Adrenal gland (tissue), 12 donors: Measurements from ENCODE around the gene EHD4. TPM values are rescaled to one million over a fixed set of nuclear protein-coding genes. Genes with fewer than 3 reads are reported as not detected.

Experiments used
- DNase-seq, 7 donors: peaks; one replicate each; pipeline ENCODE4 v3.0.0-alpha.2; 2019 to 2020
- H3K27ac ChIP-seq, 5 donors: fragments of 200-600 bp; sonication (generic) in 4 of 5; 1 replicate in 3 of 5; 2 replicates in 2 of 5; pipeline versions ENCODE4 v1.5.1 to v1.8.0; 2016 to 2020; ENCODE audit warnings: mild to moderate bottlenecking in 1 of 5
- H3K27me3 ChIP-seq: fragments of 200-600 bp; 2 replicates; pipeline ENCODE4 v1.8.0; 2021
- H3K36me3 ChIP-seq, 2 donors: fragments of 200-600 bp; replicated peaks in 1 of 2; 1 replicate in 1 of 2; 2 replicates in 1 of 2; pipeline versions ENCODE4 v1.5.1 to v1.8.0; 2018 to 2022
- H3K4me1 ChIP-seq, 2 donors: fragments of 200-600 bp; replicated peaks in 1 of 2; 1 replicate in 1 of 2; 2 replicates in 1 of 2; pipeline versions ENCODE4 v1.5.1 to v1.8.0; 2018 to 2021
- H3K4me3 ChIP-seq, 4 donors: fragments of 200-600 bp; sonication (generic) in 3 of 4; one replicate each; pipeline ENCODE4 v1.5.1; 2016 to 2018
- H3K9me3 ChIP-seq, 3 donors: fragments of 200-600 bp; sonication (generic) in 1 of 3; replicated peaks in 1 of 3; 1 replicate in 2 of 3; 2 replicates in 1 of 3; pipeline versions ENCODE4 v1.5.1 to v1.8.0; 2016 to 2021
- POLR2A ChIP-seq, 2 donors: fragments of 450-650 bp; IDR thresholded peaks; one replicate each; pipeline ENCODE4 v1.6.1; 2017; ENCODE audit warnings: antibody characterized with exemption in 2 of 2, mild to moderate bottlenecking in 2 of 2, moderate library complexity in 1 of 2
- WGBS, 4 donors: extraction: QIAGEN DNeasy Blood & Tissue Kit in 2 of 4; methylation state at CpG; one replicate each; pipeline versions ENCODE4 v1.1.5 to v1.1.7; 2013 to 2017; 5-methylcytosine and 5-hydroxymethylcytosine counted together
- intact Hi-C, 2 donors: fragments of 100-400 bp; cut with DNase I; formaldehyde crosslinking; loops; one replicate each; pipeline versions ENCODE4 v1.14.1 to v1.15.0; 2022 to 2023
- polyA plus RNA-seq, 3 donors: library from polyadenylated mRNA; stranded (reverse); fragments of 200-250 nt in 2 of 3; fragments of 350-450 nt in 1 of 3; fragmentation: Illumina TruSeq in 1 of 3; extraction: RNeasy Lipid Tissue Mini Kit (QIAGEN cat#74804) in 1 of 3; gene quantifications; one replicate each; pipeline ENCODE4 v1.2.3, GENCODE V29; 2013 to 2014
- total RNA-seq, 9 donors: library from RNA; depleted of rRNA in 4 of 9; stranded (reverse); fragments of >200 nt in 4 of 9; fragments of 120-200 nt in 1 of 9; fragmentation: NEBNext Ultra II Directional in 1 of 9; extraction: Animal tissue kit (Norgen Biotek cat#: 25700) in 1 of 9; gene quantifications; one replicate each; pipeline versions ENCODE4 v1.1.0 to v1.2.4, GENCODE V29; 2013 to 2023
- TF ChIP-seq, protein P1 (sequence below), 6 experiments: fragments of 450-650 bp in 4 of 6; fragments of 200-600 bp in 2 of 6; sonication (generic) in 1 of 6; IDR thresholded peaks; 1 replicate in 5 of 6; 2 replicates in 1 of 6; pipeline versions ENCODE4 v1.5.1 to v1.8.0; 2016 to 2021; ENCODE audit warnings: antibody characterized with exemption in 6 of 6, mild to moderate bottlenecking in 2 of 6, moderate library complexity in 1 of 6
- donor health status: healthy with polysubstance abuse.
- donor health status: Bipolar disorder and iron deficiency.
- donor health status: DM: yes; HTN: yes; CAD: no.
- donor health status: DM: no; HTN: no; CAD: no.
- donor health status: DM: no; HTN: no; CAD: no.
- donor health status: DM: yes; HTN: yes; CAD: no.

EHD4 gene
- total and polyA plus RNA-seq, 12 donors, result 2.0 to 17.0 (median 11.5) TPM

DNA sequence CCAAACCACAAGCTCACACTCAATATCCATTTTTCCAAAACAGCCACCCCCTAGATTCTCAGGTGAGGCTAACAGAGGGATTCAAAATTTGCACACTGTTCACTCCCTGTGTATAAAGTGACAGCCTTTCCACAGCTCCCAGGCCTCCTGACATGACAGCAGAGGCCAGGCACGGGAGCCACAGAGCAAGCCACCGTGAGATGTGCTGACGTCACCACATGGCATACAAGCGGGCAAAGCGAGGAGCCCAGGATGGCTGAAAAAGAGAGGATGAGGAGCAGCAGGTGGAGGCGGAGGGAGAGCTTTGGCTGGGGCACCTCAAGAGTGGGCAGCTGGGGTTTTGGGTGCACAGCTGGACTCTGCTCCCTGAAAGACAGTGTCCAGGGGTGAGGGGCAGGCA, 27.1 kb downstream of the EHD4 start:
- 92 to 98% (median 97%) methylated on average over 6 of the region's 6 CpGs for WGBS, 4 donors
- no peak for TF ChIP-seq POLR2A (IDR thresholded peaks at IDR 0.05)
- TF ChIP-seq, protein P1, sequence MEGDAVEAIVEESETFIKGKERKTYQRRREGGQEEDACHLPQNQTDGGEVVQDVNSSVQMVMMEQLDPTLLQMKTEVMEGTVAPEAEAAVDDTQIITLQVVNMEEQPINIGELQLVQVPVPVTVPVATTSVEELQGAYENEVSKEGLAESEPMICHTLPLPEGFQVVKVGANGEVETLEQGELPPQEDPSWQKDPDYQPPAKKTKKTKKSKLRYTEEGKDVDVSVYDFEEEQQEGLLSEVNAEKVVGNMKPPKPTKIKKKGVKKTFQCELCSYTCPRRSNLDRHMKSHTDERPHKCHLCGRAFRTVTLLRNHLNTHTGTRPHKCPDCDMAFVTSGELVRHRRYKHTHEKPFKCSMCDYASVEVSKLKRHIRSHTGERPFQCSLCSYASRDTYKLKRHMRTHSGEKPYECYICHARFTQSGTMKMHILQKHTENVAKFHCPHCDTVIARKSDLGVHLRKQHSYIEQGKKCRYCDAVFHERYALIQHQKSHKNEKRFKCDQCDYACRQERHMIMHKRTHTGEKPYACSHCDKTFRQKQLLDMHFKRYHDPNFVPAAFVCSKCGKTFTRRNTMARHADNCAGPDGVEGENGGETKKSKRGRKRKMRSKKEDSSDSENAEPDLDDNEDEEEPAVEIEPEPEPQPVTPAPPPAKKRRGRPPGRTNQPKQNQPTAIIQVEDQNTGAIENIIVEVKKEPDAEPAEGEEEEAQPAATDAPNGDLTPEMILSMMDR (IDR thresholded peaks at IDR 0.05), result no peak
- Histone ChIP-seq H3K27me3 (no peaks in the 10 kb centered on the region), H3K27ac (no peak overlapping the region), H3K4me1 (peaks cover 12 to 16% of the 10 kb centered on the region in 2 donors), H3K4me3 (no peak overlapping the region), H3K36me3 (peaks cover 0 to under 1% of the 10 kb centered on the region in 2 donors), H3K9me3 (no peaks in the 10 kb centered on the region)
- intact Hi-C loops, result no loop called here
- DNase-seq, result peak in 2 of 7 donors; percentile 16 to 37

DNA sequence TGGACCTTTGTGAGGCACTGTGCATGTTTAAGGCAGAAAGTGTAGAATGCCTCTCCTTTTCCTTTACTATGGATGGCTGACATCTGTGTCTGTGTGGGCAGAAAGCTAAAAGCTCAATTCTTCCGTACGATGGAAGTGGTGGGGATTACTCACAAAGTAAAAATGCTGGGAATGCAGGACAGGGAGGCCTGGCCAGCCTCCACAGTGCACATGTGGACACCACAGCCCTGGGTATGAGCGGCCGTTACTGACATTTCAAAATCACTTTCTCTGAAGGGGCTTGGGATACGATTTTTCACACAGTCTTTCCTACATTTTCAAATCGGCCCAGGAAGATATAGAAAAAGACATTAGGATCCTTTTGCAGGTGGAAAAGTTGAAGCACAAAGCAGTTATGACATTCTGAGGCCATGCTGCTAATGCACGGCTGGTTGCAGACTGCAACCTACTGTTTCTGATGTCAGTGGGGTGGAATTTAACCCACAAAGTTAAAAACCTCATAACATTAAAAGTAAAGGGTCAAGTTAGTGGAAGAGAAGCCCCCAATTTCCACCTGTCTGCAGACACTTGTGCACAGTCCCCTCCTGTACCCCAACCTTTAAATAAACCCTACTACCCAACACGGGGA, 27.9 kb downstream of the EHD4 start:
- H3K36me3 ChIP-seq, result peaks cover 0 to 4% of the 10 kb centered on the region in 2 donors
- no peaks in the 10 kb centered on the region for H3K9me3 ChIP-seq
- intact Hi-C loops, result no loop called here
- peaks cover 12 to 16% of the 10 kb centered on the region in 2 donors for H3K4me1 ChIP-seq
- peak in 6 of 7 donors; percentile 59 to 87 (median 80) for DNase-seq
- TF ChIP-seq, protein P1 (IDR thresholded peaks at IDR 0.05), result no peak
- no peak for TF ChIP-seq POLR2A (IDR thresholded peaks at IDR 0.05)
- H3K27ac ChIP-seq, result peak overlapping the region in 2 of 5 donors; percentile 28 to 75
- 31 to 48% (median 40%) methylated on average over 8 of the region's 8 CpGs for WGBS, 4 donors
- no peaks in the 10 kb centered on the region for H3K27me3 ChIP-seq
- no peak overlapping the region for H3K4me3 ChIP-seq

DNA sequence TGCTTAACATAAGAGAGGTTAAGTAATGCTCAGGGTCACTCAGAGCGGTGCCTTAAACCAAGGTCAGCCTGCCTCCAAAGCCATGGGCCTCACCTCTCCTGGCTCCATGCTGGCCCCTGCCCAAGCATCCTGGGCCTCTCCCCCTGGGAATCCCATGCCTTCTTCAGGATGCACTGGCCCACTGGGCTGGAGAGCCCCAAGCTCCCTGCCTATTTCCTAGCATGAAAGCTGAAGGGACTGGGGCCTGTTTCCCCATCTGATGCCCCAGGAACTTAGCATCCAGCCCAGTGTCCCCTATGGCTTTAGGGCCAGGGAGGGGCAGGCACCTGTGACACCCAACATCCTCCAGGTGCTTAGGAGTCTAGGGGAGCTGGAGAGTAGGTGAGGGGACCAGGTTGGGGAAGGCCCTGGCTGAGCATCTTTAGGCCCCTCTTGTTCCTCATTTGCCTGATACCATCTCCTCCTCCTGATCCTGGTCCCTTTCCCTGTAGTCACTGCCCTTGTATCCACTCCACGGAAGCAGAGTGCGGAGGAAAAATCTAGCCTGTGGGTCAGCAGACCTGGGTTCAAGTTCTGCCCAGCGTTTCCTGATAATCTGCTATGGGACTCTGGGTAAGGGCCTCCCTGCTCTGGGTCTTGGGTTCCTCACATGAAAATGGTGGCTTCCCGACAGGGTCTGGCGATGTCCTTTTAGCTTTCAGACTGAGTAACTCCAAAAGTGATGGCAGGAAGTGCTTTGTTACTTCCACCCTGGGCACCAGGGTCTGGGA, 28.6 kb downstream of the EHD4 start:
- Histone ChIP-seq H3K36me3 (peaks cover 0 to 4% of the 10 kb centered on the region in 2 donors), H3K4me3 (no peak overlapping the region), H3K9me3 (no peaks in the 10 kb centered on the region), H3K27me3 (no peaks in the 10 kb centered on the region), H3K4me1 (peaks cover 12 to 16% of the 10 kb centered on the region in 2 donors), H3K27ac (peak overlapping the region in 2 of 5 donors; percentile 28 to 75)
- intact Hi-C loops, result no loop called here
- 79 to 91% (median 84%) methylated on average over 6 of the region's 6 CpGs for WGBS, 4 donors
- TF ChIP-seq, protein P1 (IDR thresholded peaks at IDR 0.05), result no peak
- TF ChIP-seq POLR2A (IDR thresholded peaks at IDR 0.05), result no peak
- peak in 2 of 7 donors; percentile 17 to 41 for DNase-seq

DNA sequence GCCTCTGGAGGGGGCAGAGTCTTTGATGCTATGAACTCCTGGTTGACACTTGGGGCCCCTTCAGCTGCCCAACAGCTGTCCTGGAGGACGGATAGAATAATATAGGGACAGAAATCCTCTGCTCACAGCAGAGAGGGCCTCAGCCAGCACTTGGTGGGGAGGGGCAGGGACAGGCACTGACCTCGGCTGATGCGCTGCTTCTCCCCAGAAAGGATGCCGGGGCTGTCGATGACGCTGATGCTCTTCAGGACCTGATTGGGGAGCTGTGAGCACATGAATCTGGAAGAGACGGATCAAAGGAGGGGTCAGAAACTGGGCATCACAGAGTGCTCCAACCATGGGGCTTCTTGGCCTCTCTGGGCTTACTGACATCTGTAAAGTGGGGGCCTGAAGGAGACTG, 29.5 kb downstream of the EHD4 start:
- intact Hi-C loops, result no loop called here
- peaks cover 0 to 4% of the 10 kb centered on the region in 2 donors for H3K36me3 ChIP-seq
- peaks cover 12 to 16% of the 10 kb centered on the region in 2 donors for H3K4me1 ChIP-seq
- H3K4me3 ChIP-seq, result no peak overlapping the region
- peak in 2 of 7 donors; percentile 17 to 38 for DNase-seq
- TF ChIP-seq, protein P1 (IDR thresholded peaks at IDR 0.05), result no peak
- TF ChIP-seq POLR2A (IDR thresholded peaks at IDR 0.05), result no peak
- 80 to 97% (median 83%) methylated on average over 7 of the region's 7 CpGs for WGBS, 4 donors
- H3K27ac ChIP-seq, result no peak overlapping the region
- no peaks in the 10 kb centered on the region for H3K27me3 ChIP-seq
- H3K9me3 ChIP-seq, result no peaks in the 10 kb centered on the region
